ENCODE data around the gene SKIL.

DNA sequence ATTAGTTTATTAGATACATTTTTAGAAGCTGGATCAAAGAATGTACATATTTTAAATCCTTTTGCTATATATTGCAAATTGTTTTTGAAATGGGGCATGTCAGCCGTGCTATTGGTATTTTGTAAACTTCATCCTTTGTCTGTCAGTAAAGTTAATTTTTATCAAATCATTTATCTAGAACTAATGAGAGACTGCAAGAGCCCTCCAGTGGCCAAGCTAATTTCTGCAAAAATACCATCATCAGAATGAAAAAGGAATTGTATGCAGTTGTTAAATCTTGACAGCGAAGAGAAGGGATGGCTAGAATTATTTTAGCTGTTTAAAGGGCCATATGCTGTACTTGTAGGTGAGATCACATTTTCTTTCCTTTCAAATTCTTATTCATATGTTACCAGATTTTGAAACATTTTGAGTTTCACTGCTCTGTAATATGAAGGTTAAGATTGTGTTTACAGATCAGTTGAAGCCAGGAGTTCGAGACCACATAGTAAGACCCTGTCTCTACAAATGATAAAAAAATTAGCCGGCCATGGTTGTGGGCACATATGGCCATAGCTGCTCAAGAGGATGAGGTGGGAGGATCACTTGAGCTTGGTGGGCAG is 53.0 kb downstream of the SKIL start:
- TF ChIP-seq, protein P1, sequence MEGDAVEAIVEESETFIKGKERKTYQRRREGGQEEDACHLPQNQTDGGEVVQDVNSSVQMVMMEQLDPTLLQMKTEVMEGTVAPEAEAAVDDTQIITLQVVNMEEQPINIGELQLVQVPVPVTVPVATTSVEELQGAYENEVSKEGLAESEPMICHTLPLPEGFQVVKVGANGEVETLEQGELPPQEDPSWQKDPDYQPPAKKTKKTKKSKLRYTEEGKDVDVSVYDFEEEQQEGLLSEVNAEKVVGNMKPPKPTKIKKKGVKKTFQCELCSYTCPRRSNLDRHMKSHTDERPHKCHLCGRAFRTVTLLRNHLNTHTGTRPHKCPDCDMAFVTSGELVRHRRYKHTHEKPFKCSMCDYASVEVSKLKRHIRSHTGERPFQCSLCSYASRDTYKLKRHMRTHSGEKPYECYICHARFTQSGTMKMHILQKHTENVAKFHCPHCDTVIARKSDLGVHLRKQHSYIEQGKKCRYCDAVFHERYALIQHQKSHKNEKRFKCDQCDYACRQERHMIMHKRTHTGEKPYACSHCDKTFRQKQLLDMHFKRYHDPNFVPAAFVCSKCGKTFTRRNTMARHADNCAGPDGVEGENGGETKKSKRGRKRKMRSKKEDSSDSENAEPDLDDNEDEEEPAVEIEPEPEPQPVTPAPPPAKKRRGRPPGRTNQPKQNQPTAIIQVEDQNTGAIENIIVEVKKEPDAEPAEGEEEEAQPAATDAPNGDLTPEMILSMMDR (conservative IDR thresholded peaks at IDR 0.05; ENCODE audit: low read depth, low read length) = peak; percentile 72
- no peak for TF ChIP-seq EZH2 (IDR thresholded peaks at IDR 0.05; ENCODE audit: borderline replicate concordance, low read depth, low read length, poor library complexity, severe bottlenecking)
